ENCODE data around the gene RAB33B.
A peak's percentile ranks its signal among the peaks of the same experiment; 100 is the strongest.

RAB33B gene

DNA sequence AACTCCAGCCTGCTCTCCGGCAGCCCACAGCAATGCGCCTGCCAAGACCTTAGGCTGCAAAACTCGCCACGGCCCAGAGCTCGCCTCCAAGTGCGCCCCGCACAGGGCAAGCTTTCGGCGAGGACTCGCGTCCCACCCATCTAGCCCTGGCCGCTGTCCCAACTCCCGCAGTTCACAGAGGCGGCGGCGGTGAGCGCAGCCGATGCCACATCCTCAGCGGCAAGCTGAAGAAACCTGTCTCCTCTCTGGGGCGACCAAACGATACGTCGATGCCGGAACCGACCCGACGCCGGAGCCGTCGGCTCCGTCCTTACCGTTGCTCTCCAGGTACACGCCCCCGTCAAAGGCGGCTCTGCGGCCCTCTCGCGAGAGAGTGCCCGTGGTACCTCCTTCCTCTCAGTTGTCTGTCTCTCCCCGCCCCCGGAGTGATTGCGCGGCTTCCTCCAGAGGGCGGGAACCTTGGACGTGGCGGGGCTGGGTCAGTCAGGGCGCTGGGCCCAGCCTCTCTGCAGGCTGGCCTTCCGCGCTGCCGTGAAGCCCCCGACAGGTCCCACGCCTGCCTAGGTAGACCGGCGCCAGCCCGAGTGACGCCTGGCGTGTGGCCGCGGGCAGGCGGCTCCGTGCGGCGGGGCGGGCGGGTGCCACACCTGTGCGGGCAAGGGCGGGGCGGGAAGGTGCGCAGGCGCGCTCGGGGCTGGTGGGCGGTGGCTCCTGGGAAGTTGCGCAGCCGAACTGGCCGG lies 380 bp upstream of the RAB33B start (continued):
- TF ChIP-seq ZXDB (tag by site-specific recombination; IDR thresholded peaks at IDR 0.05) (peak; percentile 82), ZNF561 (tag by site-specific recombination; IDR thresholded peaks at IDR 0.05; ENCODE audit: borderline replicate concordance) (peak; percentile 56; the same call in 1 of the 2 replicates), GLIS1 (tag by site-specific recombination; IDR thresholded peaks at IDR 0.05) (no peak; the same call in 1 of the 2 replicates), ZNF266 (tag by site-specific recombination; IDR thresholded peaks at IDR 0.05; ENCODE audit: low read depth) (no peak), ZNF830 (tag by site-specific recombination; IDR thresholded peaks at IDR 0.05; ENCODE audit: low read depth) (no peak), ZNF174 (tag by site-specific recombination; IDR thresholded peaks at IDR 0.05) (no peak), ZFP37 (tag by site-specific recombination; IDR thresholded peaks at IDR 0.05) (peak; percentile 93), ZNF670 (tag by site-specific recombination; IDR thresholded peaks at IDR 0.05; ENCODE audit: low read depth) (no peak), BCL11B (tag by site-specific recombination; IDR thresholded peaks at IDR 0.05; ENCODE audit: low read depth) (no peak), GLI4 (tag by site-specific recombination; IDR thresholded peaks at IDR 0.05) (0 out of 2 replicates have a peak, but pooled peaks have one; percentile 27), ZNF157 (tag by site-specific recombination; IDR thresholded peaks at IDR 0.05) (no peak), ZNF223 (tag by site-specific recombination; IDR thresholded peaks at IDR 0.05) (no peak), ZNF701 (tag by site-specific recombination; IDR thresholded peaks at IDR 0.05) (no peak), ZEB2 (tag by site-specific recombination; IDR thresholded peaks at IDR 0.05) (peak; percentile 93), ZNF23 (tag by site-specific recombination; IDR thresholded peaks at IDR 0.05; ENCODE audit: borderline replicate concordance) (no peak), ZNF510 (tag by site-specific recombination; IDR thresholded peaks at IDR 0.05; ENCODE audit: insufficient replicate concordance) (no peak), REPIN1 (tag by site-specific recombination; IDR thresholded peaks at IDR 0.05; ENCODE audit: low read depth) (no peak), ZNF664 (tag by site-specific recombination; IDR thresholded peaks at IDR 0.05) (no peak), MYNN (tag by site-specific recombination; IDR thresholded peaks at IDR 0.05; ENCODE audit: borderline replicate concordance) (no peak), ZNF155 (tag by site-specific recombination; IDR thresholded peaks at IDR 0.05) (no peak), ZNF571 (tag by site-specific recombination; IDR thresholded peaks at IDR 0.05) (no peak), ZBTB7A (tag by site-specific recombination; IDR thresholded peaks at IDR 0.05; ENCODE audit: low read depth) (no peak; the same call in 1 of the 2 replicates), ZBTB48 (tag by site-specific recombination; IDR thresholded peaks at IDR 0.05) (no peak), ZNF548 (tag by site-specific recombination; IDR thresholded peaks at IDR 0.05) (no peak), MEIS1 (CRISPR knock-in tag; IDR thresholded peaks at IDR 0.05; ENCODE audit: borderline replicate concordance) (no peak), ZNF621 (tag by site-specific recombination; IDR thresholded peaks at IDR 0.05) (no peak), GLIS2 (tag by site-specific recombination; IDR thresholded peaks at IDR 0.05) (0 out of 2 replicates have a peak, but pooled peaks have one; percentile 15)
- TF ChIP-seq, protein P1, sequence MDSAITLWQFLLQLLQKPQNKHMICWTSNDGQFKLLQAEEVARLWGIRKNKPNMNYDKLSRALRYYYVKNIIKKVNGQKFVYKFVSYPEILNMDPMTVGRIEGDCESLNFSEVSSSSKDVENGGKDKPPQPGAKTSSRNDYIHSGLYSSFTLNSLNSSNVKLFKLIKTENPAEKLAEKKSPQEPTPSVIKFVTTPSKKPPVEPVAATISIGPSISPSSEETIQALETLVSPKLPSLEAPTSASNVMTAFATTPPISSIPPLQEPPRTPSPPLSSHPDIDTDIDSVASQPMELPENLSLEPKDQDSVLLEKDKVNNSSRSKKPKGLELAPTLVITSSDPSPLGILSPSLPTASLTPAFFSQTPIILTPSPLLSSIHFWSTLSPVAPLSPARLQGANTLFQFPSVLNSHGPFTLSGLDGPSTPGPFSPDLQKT (IDR thresholded peaks at IDR 0.05; ENCODE audit: borderline replicate concordance, low read depth, low read length): no peak
- TF ChIP-seq, protein P2, sequence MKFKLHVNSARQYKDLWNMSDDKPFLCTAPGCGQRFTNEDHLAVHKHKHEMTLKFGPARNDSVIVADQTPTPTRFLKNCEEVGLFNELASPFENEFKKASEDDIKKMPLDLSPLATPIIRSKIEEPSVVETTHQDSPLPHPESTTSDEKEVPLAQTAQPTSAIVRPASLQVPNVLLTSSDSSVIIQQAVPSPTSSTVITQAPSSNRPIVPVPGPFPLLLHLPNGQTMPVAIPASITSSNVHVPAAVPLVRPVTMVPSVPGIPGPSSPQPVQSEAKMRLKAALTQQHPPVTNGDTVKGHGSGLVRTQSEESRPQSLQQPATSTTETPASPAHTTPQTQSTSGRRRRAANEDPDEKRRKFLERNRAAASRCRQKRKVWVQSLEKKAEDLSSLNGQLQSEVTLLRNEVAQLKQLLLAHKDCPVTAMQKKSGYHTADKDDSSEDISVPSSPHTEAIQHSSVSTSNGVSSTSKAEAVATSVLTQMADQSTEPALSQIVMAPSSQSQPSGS (tag by site-specific recombination; IDR thresholded peaks at IDR 0.05; ENCODE audit: low read depth): no peak
- TF ChIP-seq, protein P3, sequence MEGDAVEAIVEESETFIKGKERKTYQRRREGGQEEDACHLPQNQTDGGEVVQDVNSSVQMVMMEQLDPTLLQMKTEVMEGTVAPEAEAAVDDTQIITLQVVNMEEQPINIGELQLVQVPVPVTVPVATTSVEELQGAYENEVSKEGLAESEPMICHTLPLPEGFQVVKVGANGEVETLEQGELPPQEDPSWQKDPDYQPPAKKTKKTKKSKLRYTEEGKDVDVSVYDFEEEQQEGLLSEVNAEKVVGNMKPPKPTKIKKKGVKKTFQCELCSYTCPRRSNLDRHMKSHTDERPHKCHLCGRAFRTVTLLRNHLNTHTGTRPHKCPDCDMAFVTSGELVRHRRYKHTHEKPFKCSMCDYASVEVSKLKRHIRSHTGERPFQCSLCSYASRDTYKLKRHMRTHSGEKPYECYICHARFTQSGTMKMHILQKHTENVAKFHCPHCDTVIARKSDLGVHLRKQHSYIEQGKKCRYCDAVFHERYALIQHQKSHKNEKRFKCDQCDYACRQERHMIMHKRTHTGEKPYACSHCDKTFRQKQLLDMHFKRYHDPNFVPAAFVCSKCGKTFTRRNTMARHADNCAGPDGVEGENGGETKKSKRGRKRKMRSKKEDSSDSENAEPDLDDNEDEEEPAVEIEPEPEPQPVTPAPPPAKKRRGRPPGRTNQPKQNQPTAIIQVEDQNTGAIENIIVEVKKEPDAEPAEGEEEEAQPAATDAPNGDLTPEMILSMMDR (tag by site-specific recombination; IDR thresholded peaks at IDR 0.05): peak; percentile 26; the same call in 1 of the 2 replicates
- TF ChIP-seq, protein P4, sequence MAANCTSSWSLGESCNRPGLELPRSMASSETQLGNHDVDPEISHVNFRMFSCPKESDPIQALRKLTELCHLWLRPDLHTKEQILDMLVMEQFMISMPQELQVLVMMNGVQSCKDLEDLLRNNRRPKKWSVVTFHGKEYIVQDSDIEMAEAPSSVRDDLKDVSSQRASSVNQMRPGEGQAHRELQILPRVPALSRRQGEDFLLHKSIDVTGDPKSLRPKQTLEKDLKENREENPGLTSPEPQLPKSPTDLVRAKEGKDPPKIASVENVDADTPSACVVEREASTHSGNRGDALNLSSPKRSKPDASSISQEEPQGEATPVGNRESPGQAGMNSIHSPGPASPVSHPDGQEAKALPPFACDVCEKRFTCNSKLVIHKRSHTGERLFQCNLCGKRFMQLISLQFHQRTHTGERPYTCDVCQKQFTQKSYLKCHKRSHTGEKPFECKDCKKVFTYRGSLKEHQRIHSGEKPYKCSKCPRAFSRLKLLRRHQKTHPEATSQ (tag by site-specific recombination; IDR thresholded peaks at IDR 0.05): no peak
- TF ChIP-seq, protein P5, sequence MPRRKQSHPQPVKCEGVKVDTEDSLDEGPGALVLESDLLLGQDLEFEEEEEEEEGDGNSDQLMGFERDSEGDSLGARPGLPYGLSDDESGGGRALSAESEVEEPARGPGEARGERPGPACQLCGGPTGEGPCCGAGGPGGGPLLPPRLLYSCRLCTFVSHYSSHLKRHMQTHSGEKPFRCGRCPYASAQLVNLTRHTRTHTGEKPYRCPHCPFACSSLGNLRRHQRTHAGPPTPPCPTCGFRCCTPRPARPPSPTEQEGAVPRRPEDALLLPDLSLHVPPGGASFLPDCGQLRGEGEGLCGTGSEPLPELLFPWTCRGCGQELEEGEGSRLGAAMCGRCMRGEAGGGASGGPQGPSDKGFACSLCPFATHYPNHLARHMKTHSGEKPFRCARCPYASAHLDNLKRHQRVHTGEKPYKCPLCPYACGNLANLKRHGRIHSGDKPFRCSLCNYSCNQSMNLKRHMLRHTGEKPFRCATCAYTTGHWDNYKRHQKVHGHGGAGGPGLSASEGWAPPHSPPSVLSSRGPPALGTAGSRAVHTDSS (tag by site-specific recombination; IDR thresholded peaks at IDR 0.05): no peak
- TF ChIP-seq, protein P6, sequence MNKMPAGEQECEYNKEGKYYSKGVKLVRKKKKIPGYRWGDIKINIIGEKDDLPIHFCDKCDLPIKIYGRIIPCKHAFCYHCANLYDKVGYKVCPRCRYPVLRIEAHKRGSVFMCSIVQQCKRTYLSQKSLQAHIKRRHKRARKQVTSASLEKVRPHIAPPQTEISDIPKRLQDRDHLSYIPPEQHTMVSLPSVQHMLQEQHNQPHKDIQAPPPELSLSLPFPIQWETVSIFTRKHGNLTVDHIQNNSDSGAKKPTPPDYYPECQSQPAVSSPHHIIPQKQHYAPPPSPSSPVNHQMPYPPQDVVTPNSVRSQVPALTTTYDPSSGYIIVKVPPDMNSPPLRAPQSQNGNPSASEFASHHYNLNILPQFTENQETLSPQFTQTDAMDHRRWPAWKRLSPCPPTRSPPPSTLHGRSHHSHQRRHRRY (tag by site-specific recombination; IDR thresholded peaks at IDR 0.05): no peak
